ENCODE data around the gene ZNF853. TPM values are rescaled to one million over a fixed set of nuclear protein-coding genes. Genes with fewer than 3 reads are reported as not detected.

ZNF853 gene
- total and polyA plus RNA-seq, 2 of the 8 experiments (the other 6 are each of a cell fraction or from before 2014, with no cell fraction given) = 4.3 to 5.7 TPM

DNA sequence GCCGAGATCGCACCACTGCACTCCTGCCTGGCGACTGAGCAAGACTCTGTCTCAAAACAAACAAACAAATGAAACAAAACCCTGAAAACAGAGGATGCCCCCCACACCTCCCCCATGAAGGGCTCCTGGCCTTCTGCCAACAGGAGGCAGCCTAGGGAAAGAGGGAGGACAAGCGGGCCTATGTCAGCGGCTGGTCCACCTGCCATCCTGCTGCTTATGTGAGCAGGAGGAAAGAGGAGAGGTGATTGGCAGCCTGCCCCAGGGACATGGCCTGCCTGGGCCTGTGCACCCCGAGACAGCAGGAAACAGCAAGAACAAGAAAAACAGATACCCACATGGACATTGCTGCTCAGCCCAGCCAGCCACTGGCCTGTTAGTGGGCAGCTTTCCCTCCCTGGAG is 12.6 kb downstream of the ZNF853 start:
- Histone ChIP-seq H3K9me3 (ENCODE audit: insufficient read depth in 2 of 2, low read depth in 1 of 2, low read length in 1 of 2) (no peaks in the 10 kb centered on the region), H3K4me3 (ENCODE audit: extremely low read depth in 1 of 4, insufficient read depth in 2 of 4, low read depth in 3 of 4, low read length in 4 of 4) (no peak overlapping the region), H2BK20ac (ENCODE audit: low read length) (no peak overlapping the region), H4K91ac (replicated peaks; ENCODE audit: insufficient read length, low read length) (no peak overlapping the region), H2BK120ac (replicated peaks; ENCODE audit: low read depth, low read length) (no peak overlapping the region), H3K27ac (ENCODE audit: low read depth, low read length) (no peak overlapping the region), H3K56ac (replicated peaks; ENCODE audit: insufficient read length, low read depth, low read length) (no peak overlapping the region), H3K9ac (replicated peaks in 1 of 4; ENCODE audit: extremely low read depth in 1 of 4, low read depth in 3 of 4, low read length in 3 of 4) (no peak overlapping the region), H3K4me2 (ENCODE audit: insufficient read depth in 1 of 2, low read depth in 2 of 2, low read length in 2 of 2) (no peak overlapping the region), H2AK5ac (ENCODE audit: low read depth, low read length) (no peak overlapping the region), H2AFZ (ENCODE audit: low read length) (no peak overlapping the region), H3K23me2 (ENCODE audit: low read depth, low read length) (no peaks in the 10 kb centered on the region), H3K23ac (ENCODE audit: insufficient read length) (no peak overlapping the region), H4K5ac (ENCODE audit: insufficient read length, low read depth, low read length) (no peak overlapping the region), H3K79me1 (ENCODE audit: low read depth, low read length) (no peaks in the 10 kb centered on the region), H2BK5ac (ENCODE audit: low read depth, low read length) (no peak overlapping the region), H2BK15ac (ENCODE audit: low read length) (no peak overlapping the region), H3K4me1 (replicated peaks in 1 of 4; ENCODE audit: control insufficient read depth in 3 of 4, insufficient read depth in 4 of 4, low read length in 3 of 4) (no peaks in the 10 kb centered on the region; a peak in 1 of 7 replicates), H4K8ac (ENCODE audit: extremely low read depth, insufficient read depth, low read length) (no peak overlapping the region), H3K14ac (ENCODE audit: insufficient read length) (no peak overlapping the region), H3K79me2 (ENCODE audit: control insufficient read depth in 1 of 2, insufficient read depth in 2 of 2, low read length in 2 of 2) (no peaks in the 10 kb centered on the region), H4K20me1 (replicated peaks in 1 of 2; ENCODE audit: control insufficient read depth in 1 of 2, insufficient read depth in 2 of 2, low read length in 2 of 2) (peaks cover 0 to 3% of the 10 kb centered on the region in 2 experiments), H2BK12ac (ENCODE audit: low read depth, low read length) (no peak overlapping the region), H3K36me3 (ENCODE audit: control insufficient read depth in 2 of 4, insufficient read depth in 4 of 4, low read length in 3 of 4) (peaks cover 0 to 2% (median 1%) of the 10 kb centered on the region in 4 experiments; a peak in 1 of 8 replicates), H3K18ac (ENCODE audit: extremely low read depth, low read length) (no peak overlapping the region), H3K4ac (replicated peaks; ENCODE audit: insufficient read length, low read depth, low read length) (no peak overlapping the region), H3K27me3 (replicated peaks in 1 of 4; ENCODE audit: control insufficient read depth in 3 of 4, extremely low read depth in 1 of 4, insufficient read depth in 3 of 4, low read length in 3 of 4) (no peaks in the 10 kb centered on the region)
- WGBS, 2 experiments (ENCODE audit: extremely low coverage in 1 of 2, insufficient coverage in 1 of 2, insufficient read length in 1 of 2, insufficient replicate concordance in 2 of 2, low coverage in 1 of 2, low lambda C conversion rate in 2 of 2, missing lambda C conversion rate in 1 of 2) = 87% methylated on average over 6 of the region's 6 CpGs; no CpG with 5 or more reads in 1 of the 2 experiments
- TF ChIP-seq SUZ12 (IDR thresholded peaks at IDR 0.05; ENCODE audit: low read length) (no peak), CEBPB (IDR thresholded peaks at IDR 0.05; ENCODE audit: low read depth, low read length) (no peak), ZNF274 (IDR thresholded peaks at IDR 0.05; ENCODE audit: borderline replicate concordance, extremely low read depth, low read length) (no peak)
- TF ChIP-seq, protein P1, sequence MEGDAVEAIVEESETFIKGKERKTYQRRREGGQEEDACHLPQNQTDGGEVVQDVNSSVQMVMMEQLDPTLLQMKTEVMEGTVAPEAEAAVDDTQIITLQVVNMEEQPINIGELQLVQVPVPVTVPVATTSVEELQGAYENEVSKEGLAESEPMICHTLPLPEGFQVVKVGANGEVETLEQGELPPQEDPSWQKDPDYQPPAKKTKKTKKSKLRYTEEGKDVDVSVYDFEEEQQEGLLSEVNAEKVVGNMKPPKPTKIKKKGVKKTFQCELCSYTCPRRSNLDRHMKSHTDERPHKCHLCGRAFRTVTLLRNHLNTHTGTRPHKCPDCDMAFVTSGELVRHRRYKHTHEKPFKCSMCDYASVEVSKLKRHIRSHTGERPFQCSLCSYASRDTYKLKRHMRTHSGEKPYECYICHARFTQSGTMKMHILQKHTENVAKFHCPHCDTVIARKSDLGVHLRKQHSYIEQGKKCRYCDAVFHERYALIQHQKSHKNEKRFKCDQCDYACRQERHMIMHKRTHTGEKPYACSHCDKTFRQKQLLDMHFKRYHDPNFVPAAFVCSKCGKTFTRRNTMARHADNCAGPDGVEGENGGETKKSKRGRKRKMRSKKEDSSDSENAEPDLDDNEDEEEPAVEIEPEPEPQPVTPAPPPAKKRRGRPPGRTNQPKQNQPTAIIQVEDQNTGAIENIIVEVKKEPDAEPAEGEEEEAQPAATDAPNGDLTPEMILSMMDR (IDR thresholded peaks at IDR 0.05; ENCODE audit: control extremely low read depth in 1 of 3, insufficient read depth in 1 of 3, low read depth in 1 of 3, low read length in 3 of 3) = peak in 2 of 3 experiments; percentile 2 to 19; a peak in 2 of 4 replicates
- CTCF ChIA-PET (ENCODE audit: partially characterized antibody) = interaction anchor here (1.4 kb wide), 1 partner anchor 10 kb away, joined by 4 read pairs; no protein-coding TSS in a partner anchor
- POLR2A ChIA-PET (ENCODE audit: partially characterized antibody) = no interaction called here
- DNase-seq (ENCODE audit: low read depth in 1 of 2, low spot score in 2 of 2) (no peak), FAIRE-seq (no peak)
